Activated CD8-positive, alpha-beta T cell treated with anti-CD3 and anti-CD28 coated beads for 36 hours (primary cell): ENCODE measurements around the gene ZCCHC24. TPM values are rescaled to one million over a fixed set of nuclear protein-coding genes. Genes with fewer than 3 reads are reported as not detected.

Experiments used
- ATAC-seq: fragments of 200-7000 bp; cut with Tn5 transposase; one replicate; pipeline ENCODE4 v1.10.0; 2021; ENCODE audit warnings: mild to moderate bottlenecking, moderate library complexity
- CTCF ChIA-PET: fragments of 350-600 bp; sonication (Branson Sonifier 250); formaldehyde crosslinking; loops from one replicate; lab custom pipeline; 2021; ENCODE audit warnings: antibody characterized with exemption; lab: Charles Lee
- POLR2A ChIA-PET: fragments of 350-600 bp; sonication (Branson Sonifier 250); formaldehyde crosslinking; loops from one replicate; lab custom pipeline; 2021; ENCODE audit warnings: antibody characterized with exemption; lab: Charles Lee
- DNase-seq: peaks from one replicate; pipeline ENCODE4 v3.0.0-alpha.2; 2020
- H3K27ac Mint-ChIP-seq: one replicate; pipeline ENCODE4 v1.8.0; 2021; ENCODE audit warnings: mild to moderate bottlenecking, mixed read lengths
- H3K27me3 Mint-ChIP-seq: one replicate; pipeline ENCODE4 v1.8.0; 2021; ENCODE audit warnings: mixed read lengths
- H3K36me3 Mint-ChIP-seq: one replicate; pipeline ENCODE4 v1.8.0; 2021; ENCODE audit warnings: low read depth, mixed read lengths
- H3K4me1 Mint-ChIP-seq: one replicate; pipeline ENCODE4 v1.8.0; 2021; ENCODE audit warnings: low read depth, mixed read lengths
- H3K4me3 Mint-ChIP-seq: one replicate; pipeline ENCODE4 v1.8.0; 2021; ENCODE audit warnings: mild to moderate bottlenecking, moderate library complexity, mixed read lengths
- H3K9me3 Mint-ChIP-seq: one replicate; pipeline ENCODE4 v1.8.0; 2021; ENCODE audit warnings: mixed read lengths
- intact Hi-C: fragments of 100-400 bp; cut with micrococcal nuclease; formaldehyde crosslinking; loops from one replicate; pipeline ENCODE4 v1.10.0; 2022
- total RNA-seq, 2 experiments: library from RNA; stranded (reverse); gene quantifications; one replicate each; pipeline ENCODE4 v1.2.3, GENCODE V29; 2021
- TF ChIP-seq, protein P1 (sequence below): fragments of 200-600 bp; IDR thresholded peaks from one replicate; pipeline ENCODE4 v1.8.0; 2022; ENCODE audit warnings: antibody characterized with exemption, mild to moderate bottlenecking

Gene ZCCHC24
- total RNA-seq, 2 experiments from 2014 or later: 1.0 to 1.7 TPM

DNA sequence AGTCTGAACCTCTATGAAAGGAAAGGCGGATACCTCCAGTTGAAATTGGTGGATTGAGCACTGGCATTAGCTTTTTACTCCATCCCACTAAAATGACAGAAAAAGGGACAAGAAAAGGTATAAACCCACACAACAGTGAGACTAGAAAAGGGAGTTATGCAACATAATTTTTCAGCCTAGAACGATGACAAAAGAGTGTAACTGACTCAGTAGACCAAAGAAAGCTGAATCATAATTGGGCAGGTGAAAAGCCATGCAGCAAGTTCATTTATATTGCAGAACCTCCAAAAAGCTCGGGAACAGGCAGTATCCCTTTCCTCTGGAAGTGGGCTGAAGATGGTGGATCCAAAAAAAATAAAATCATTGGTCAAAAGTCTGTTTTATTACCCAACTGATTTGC, 30.5 kb upstream of the ZCCHC24 start:
- H3K4me3 Mint-ChIP-seq: no peak overlapping the region
- intact Hi-C loops: no loop called here
- no peaks in the 10 kb centered on the region for H3K36me3 Mint-ChIP-seq
- POLR2A ChIA-PET: no interaction called here
- no peaks in the 10 kb centered on the region for H3K4me1 Mint-ChIP-seq
- DNase-seq (no peak), ATAC-seq (no peak)
- H3K27me3 Mint-ChIP-seq: peaks cover 10% of the 10 kb centered on the region
- no peaks in the 10 kb centered on the region for H3K9me3 Mint-ChIP-seq
- CTCF ChIA-PET: interaction anchor here (2.7 to 4.3 kb wide), 3 partner anchors 8 to 102 kb away, joined by 15 to 27 read pairs (median 17); no protein-coding TSS in a partner anchor
- no peak overlapping the region for H3K27ac Mint-ChIP-seq
- TF ChIP-seq, protein P1, sequence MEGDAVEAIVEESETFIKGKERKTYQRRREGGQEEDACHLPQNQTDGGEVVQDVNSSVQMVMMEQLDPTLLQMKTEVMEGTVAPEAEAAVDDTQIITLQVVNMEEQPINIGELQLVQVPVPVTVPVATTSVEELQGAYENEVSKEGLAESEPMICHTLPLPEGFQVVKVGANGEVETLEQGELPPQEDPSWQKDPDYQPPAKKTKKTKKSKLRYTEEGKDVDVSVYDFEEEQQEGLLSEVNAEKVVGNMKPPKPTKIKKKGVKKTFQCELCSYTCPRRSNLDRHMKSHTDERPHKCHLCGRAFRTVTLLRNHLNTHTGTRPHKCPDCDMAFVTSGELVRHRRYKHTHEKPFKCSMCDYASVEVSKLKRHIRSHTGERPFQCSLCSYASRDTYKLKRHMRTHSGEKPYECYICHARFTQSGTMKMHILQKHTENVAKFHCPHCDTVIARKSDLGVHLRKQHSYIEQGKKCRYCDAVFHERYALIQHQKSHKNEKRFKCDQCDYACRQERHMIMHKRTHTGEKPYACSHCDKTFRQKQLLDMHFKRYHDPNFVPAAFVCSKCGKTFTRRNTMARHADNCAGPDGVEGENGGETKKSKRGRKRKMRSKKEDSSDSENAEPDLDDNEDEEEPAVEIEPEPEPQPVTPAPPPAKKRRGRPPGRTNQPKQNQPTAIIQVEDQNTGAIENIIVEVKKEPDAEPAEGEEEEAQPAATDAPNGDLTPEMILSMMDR: no peak

DNA sequence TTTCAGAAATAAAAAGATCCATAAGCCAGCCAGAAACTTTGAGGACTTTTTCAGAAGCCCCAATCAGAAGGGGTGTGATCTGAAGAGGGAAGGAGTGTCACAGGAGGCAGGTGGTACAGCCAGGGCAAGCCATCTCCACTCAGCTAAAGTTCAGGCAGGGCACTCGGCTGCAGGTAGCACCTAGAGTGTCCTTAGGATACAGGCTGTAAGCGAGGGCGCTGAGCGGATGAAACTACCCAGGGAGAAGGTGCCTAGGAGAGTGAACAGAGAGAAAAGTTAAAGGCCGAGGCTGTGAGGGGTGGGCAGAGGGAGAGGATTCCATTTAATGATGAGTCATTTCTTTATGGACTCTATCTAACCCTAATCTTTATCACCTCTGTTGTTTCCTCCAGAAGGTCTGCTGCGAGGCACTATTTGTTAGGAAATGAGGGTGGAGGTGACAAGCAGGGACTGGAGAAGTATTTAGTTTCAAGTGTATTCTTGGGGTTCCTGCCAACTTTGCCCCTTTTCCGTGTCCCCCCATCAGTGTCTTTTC, 29.8 kb upstream of the ZCCHC24 start:
- H3K9me3 Mint-ChIP-seq: no peaks in the 10 kb centered on the region
- ChIA-PET CTCF (interaction anchor here (1.1 to 4.3 kb wide), 4 partner anchors 7 to 245 kb away, joined by 3 to 27 read pairs (median 10); no protein-coding TSS in a partner anchor), POLR2A (no interaction called here)
- H3K36me3 Mint-ChIP-seq: no peaks in the 10 kb centered on the region
- H3K4me1 Mint-ChIP-seq: no peaks in the 10 kb centered on the region
- ATAC-seq: no peak
- no peak overlapping the region for H3K27ac Mint-ChIP-seq
- H3K4me3 Mint-ChIP-seq: no peak overlapping the region
- intact Hi-C loops: no loop called here
- peaks cover 10% of the 10 kb centered on the region for H3K27me3 Mint-ChIP-seq
- TF ChIP-seq, protein P1: no peak
- DNase-seq: no peak

DNA sequence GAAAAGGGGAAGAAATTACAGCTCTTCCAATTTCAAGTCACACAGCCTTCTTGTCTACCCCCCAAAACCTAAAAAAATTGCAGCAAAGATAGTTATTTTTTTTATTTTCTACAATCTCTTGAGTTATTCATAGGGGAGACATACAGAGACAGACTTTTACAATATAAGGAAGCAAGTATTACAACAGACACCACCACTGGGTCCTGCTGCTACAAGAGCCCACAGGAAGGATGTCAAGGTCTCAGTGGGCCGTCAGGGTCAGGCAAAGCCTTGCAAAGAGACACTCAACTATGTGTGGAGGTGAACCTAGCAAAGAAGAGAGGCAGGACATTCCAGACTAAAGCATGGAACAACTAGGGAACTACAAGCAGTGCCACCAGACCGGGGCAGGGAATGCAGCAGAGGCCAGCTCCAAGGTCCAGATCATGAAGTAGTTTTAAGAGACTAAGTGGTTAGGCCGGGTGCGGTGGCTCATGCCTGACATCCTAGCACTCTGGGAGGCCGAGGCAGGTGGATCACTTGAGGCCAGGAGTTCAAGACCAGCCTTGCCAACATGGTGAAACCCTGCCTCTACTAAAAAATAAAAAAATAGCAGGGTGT, 28.2 kb upstream of the ZCCHC24 start:
- Mint-ChIP-seq H3K4me1 (no peaks in the 10 kb centered on the region), H3K27ac (no peak overlapping the region), H3K27me3 (peaks cover 10% of the 10 kb centered on the region), H3K36me3 (no peaks in the 10 kb centered on the region), H3K9me3 (no peaks in the 10 kb centered on the region), H3K4me3 (no peak overlapping the region)
- ATAC-seq (no peak), DNase-seq (no peak)
- POLR2A ChIA-PET: interaction anchor here (0.8 to 0.9 kb wide), 2 partner anchors 14 to 447 kb away, joined by 3 read pairs; no protein-coding TSS in a partner anchor
- intact Hi-C loops: no loop called here
- TF ChIP-seq, protein P1: no peak
- CTCF ChIA-PET: no interaction called here

DNA sequence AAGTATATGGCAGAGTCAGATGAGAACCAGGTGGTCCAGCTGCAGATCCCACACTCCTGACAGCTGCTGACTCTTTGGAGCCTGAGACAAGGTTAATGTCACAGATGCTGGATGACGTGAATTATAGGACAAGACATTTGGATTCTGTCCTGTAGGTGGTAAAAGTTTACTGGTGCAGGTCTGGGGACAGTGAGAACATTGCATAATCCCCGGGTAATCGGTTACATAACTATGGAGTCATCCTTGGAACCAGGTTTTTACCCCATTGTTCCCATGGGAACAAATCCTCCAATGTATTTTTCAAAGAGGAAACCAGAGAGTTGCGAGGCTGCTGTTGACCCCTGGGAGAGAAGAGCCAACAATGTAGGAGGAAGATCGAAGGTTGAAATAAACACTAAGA, 27.5 kb upstream of the ZCCHC24 start:
- TF ChIP-seq, protein P1: no peak
- H3K4me1 Mint-ChIP-seq: no peaks in the 10 kb centered on the region
- H3K4me3 Mint-ChIP-seq: no peak overlapping the region
- POLR2A ChIA-PET: interaction anchor here (0.8 kb wide), 1 partner anchor 448 kb away, joined by 3 read pairs; no protein-coding TSS in a partner anchor
- intact Hi-C loops: no loop called here
- ATAC-seq (no peak), DNase-seq (no peak)
- no peaks in the 10 kb centered on the region for H3K9me3 Mint-ChIP-seq
- no peaks in the 10 kb centered on the region for H3K36me3 Mint-ChIP-seq
- H3K27ac Mint-ChIP-seq: no peak overlapping the region
- H3K27me3 Mint-ChIP-seq: peaks cover 10% of the 10 kb centered on the region
- CTCF ChIA-PET: interaction anchor here (0.8 kb wide), 1 partner anchor 9 kb away, joined by 3 read pairs; no protein-coding TSS in a partner anchor

DNA sequence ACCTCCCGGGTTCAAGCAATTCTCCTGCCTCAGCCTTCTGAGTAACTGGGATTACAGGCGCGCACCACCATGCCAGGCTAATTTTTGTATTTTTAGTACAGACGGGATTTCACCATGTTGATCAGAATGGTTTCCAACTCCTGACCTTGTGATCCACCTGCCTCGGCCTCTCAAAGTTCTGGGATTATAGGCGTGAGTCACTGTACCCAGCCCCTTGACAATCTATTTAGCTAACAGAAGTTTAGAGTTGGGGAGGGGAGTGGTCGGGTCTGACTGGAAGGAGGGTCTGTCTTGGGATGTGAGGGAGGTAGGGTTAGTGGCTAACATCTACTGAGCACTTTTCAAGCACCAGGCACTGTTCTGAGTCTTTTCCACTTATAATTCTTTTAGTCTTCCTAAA, 27.0 kb upstream of the ZCCHC24 start:
- ChIA-PET POLR2A (no interaction called here), CTCF (interaction anchor here (0.8 kb wide), 1 partner anchor 8 kb away, joined by 3 read pairs; no protein-coding TSS in a partner anchor)
- intact Hi-C loops: no loop called here
- DNase-seq: no peak
- H3K27ac Mint-ChIP-seq: no peak overlapping the region
- no peaks in the 10 kb centered on the region for H3K9me3 Mint-ChIP-seq
- ATAC-seq: no peak
- no peaks in the 10 kb centered on the region for H3K4me1 Mint-ChIP-seq
- TF ChIP-seq, protein P1: no peak
- no peak overlapping the region for H3K4me3 Mint-ChIP-seq
- H3K27me3 Mint-ChIP-seq: peaks cover 7% of the 10 kb centered on the region
- no peaks in the 10 kb centered on the region for H3K36me3 Mint-ChIP-seq
